ENCODE measurements around the gene ZBTB33.

- TF ChIP-seq, protein P1, sequence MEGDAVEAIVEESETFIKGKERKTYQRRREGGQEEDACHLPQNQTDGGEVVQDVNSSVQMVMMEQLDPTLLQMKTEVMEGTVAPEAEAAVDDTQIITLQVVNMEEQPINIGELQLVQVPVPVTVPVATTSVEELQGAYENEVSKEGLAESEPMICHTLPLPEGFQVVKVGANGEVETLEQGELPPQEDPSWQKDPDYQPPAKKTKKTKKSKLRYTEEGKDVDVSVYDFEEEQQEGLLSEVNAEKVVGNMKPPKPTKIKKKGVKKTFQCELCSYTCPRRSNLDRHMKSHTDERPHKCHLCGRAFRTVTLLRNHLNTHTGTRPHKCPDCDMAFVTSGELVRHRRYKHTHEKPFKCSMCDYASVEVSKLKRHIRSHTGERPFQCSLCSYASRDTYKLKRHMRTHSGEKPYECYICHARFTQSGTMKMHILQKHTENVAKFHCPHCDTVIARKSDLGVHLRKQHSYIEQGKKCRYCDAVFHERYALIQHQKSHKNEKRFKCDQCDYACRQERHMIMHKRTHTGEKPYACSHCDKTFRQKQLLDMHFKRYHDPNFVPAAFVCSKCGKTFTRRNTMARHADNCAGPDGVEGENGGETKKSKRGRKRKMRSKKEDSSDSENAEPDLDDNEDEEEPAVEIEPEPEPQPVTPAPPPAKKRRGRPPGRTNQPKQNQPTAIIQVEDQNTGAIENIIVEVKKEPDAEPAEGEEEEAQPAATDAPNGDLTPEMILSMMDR (IDR thresholded peaks at IDR 0.05) = no peak
- TF ChIP-seq POLR2A (IDR thresholded peaks at IDR 0.05) = no peak
- TF ChIP-seq POLR2AphosphoS5 (IDR thresholded peaks at IDR 0.05) = no peak
Measured at GRCh38 chrX:120253784-120254183, 3.2 kb downstream of the ZBTB33 start.

Measured in transverse colon (tissue), 4 donors.